SKM-1 treated with dmso at 0.1 percent for 144 hours (cell line): Measurements from ENCODE around the gene TCF7L1.
"Not testable (repeated sequence)": the region's sequence is repeated elsewhere in the genome, so short reads cannot be mapped to it uniquely, and the experiment has no call there.

ENCODE experiments used
- DNase-seq: peaks from one replicate; lab custom pipeline; 2025; ENCODE audit not compliant: unreplicated experiment; lab: John Stamatoyannopoulos, UW

The TCF7L1 gene

GRCh38 chr2:85183076-85183475 lies 49.9 kb downstream of the TCF7L1 start:
- DNase-seq: no peak

GRCh38 chr2:85183479-85183878 lies 50.3 kb downstream of the TCF7L1 start:
- DNase-seq: no peak

GRCh38 chr2:85184231-85184630 lies 51.0 kb downstream of the TCF7L1 start:
- DNase-seq: no peak

- no peak for DNase-seq
Observed at GRCh38 chr2:85184990-85185389, 51.8 kb downstream of the TCF7L1 start.

- DNase-seq: no peak
Observed at GRCh38 chr2:85185431-85185940, 52.3 kb downstream of the TCF7L1 start.

GRCh38 chr2:85187069-85187468 lies 53.9 kb downstream of the TCF7L1 start:
- no peak for DNase-seq

- DNase-seq: no peak
Observed at GRCh38 chr2:85188852-85189251, 55.7 kb downstream of the TCF7L1 start.

GRCh38 chr2:85189606-85190270 lies 56.5 kb downstream of the TCF7L1 start:
- DNase-seq: no peak

- DNase-seq: no peak
Observed at GRCh38 chr2:85191157-85191556, 58.0 kb downstream of the TCF7L1 start.

GRCh38 chr2:85194780-85195480 lies 61.7 kb downstream of the TCF7L1 start:
- no peak for DNase-seq

GRCh38 chr2:85195956-85196355 lies 62.8 kb downstream of the TCF7L1 start:
- no peak for DNase-seq

GRCh38 chr2:85199698-85200097 lies 66.5 kb downstream of the TCF7L1 start:
- no peak for DNase-seq

GRCh38 chr2:85209887-85210286 lies 76.7 kb downstream of the TCF7L1 start:
- no peak for DNase-seq

- DNase-seq: no peak
Observed at GRCh38 chr2:85210511-85210910, 77.3 kb downstream of the TCF7L1 start.

GRCh38 chr2:85211606-85212005 lies 78.4 kb downstream of the TCF7L1 start:
- DNase-seq: not testable (repeated sequence)

- DNase-seq: no peak
Observed at GRCh38 chr2:85212841-85213240, 79.6 kb downstream of the TCF7L1 start.

- no peak for DNase-seq
Observed at GRCh38 chr2:85213404-85213803, 80.2 kb downstream of the TCF7L1 start.

GRCh38 chr2:85213901-85214512 lies 80.8 kb downstream of the TCF7L1 start:
- DNase-seq: no peak

GRCh38 chr2:85215081-85215447 lies 81.9 kb downstream of the TCF7L1 start:
- no peak for DNase-seq

- DNase-seq: no peak
Observed at GRCh38 chr2:85215448-85216401, 82.5 kb downstream of the TCF7L1 start.

- no peak for DNase-seq
Observed at GRCh38 chr2:85216927-85217326, 83.7 kb downstream of the TCF7L1 start.
